Left ventricle myocardium inferior (tissue), 1 donor: ENCODE measurements around the gene ST3GAL2. TPM values are rescaled to one million over a fixed set of nuclear protein-coding genes. Genes with fewer than 3 reads are reported as not detected.
A peak's percentile ranks its signal among the peaks of the same experiment; 100 is the strongest.

ENCODE experiments used
- DNase-seq: peaks from one replicate; pipeline ENCODE4 v3.0.0-alpha.2; 2020
- H3K27ac ChIP-seq: fragments of 200-600 bp; replicated peaks from 2 replicates; pipeline ENCODE4 v1.8.0; 2021
- H3K27me3 ChIP-seq: fragments of 200-600 bp; 2 replicates; pipeline ENCODE4 v1.8.0; 2021; ENCODE audit warnings: low read depth
- H3K36me3 ChIP-seq: fragments of 200-600 bp; 2 replicates; pipeline ENCODE4 v1.8.0; 2021
- H3K4me1 ChIP-seq: fragments of 200-600 bp; 2 replicates; pipeline ENCODE4 v1.8.0; 2021
- H3K4me3 ChIP-seq: fragments of 200-600 bp; 2 replicates; pipeline ENCODE4 v1.8.0; 2021; ENCODE audit warnings: mild to moderate bottlenecking, moderate library complexity
- H3K9me3 ChIP-seq: fragments of 200-600 bp; replicated peaks from 2 replicates; pipeline ENCODE4 v1.8.0; 2021
- CTCF ChIP-seq: fragments of 200-600 bp; IDR thresholded peaks from 2 replicates; pipeline ENCODE4 v1.8.0; 2021; ENCODE audit warnings: antibody characterized with exemption, mild to moderate bottlenecking, borderline replicate concordance
- intact Hi-C: fragments of 100-400 bp; cut with micrococcal nuclease; formaldehyde crosslinking; loops from one replicate; pipeline ENCODE4 v1.11.0; 2022
- long read RNA-seq: library from polyadenylated mRNA; unstranded; transcript quantifications from one replicate; pipeline ENCODE4 v2.0.0, GENCODE V29; 2021
- total RNA-seq: library from RNA; stranded (reverse); fragmentation: NEBNext Ultra II Directional; extraction: Animal tissue kit (Norgen Biotek cat#: 25700); gene quantifications from one replicate; pipeline ENCODE4 v1.2.1, GENCODE V29; 2021
- donor health status: DM: no; HTN: yes; CAD: no; lungs with severe emphysema.

ST3GAL2 gene
- 22.3 TPM for total RNA-seq
- long read RNA-seq, full-length matches to known transcripts, result 33 of 55 reads
- long read RNA-seq, partial matches to known transcripts, result 2 of 55 reads
- long read RNA-seq, other reads (novel, unspliced or antisense), result 20 of 55 reads

GRCh38 chr16:70438969-70439862 lies at the start of gene ST3GAL2:
Gene ST3GAL2 (minus strand): TSS chr16:70439100. CDS start chr16:70398530, 40,570 bp downstream.
- peak within 1 kb of the TSS; percentile 88 for H3K27ac ChIP-seq
- no peak for TF ChIP-seq CTCF
- H3K4me3 ChIP-seq, result peak within 1 kb of the TSS; percentile 90
- peaks cover 49% of the 10 kb centered on the region for H3K4me1 ChIP-seq
- no peaks in the 10 kb centered on the region for H3K36me3 ChIP-seq
- intact Hi-C loops, result loop anchor here (10.0 kb wide), 1 partner anchor 54 kb away; no protein-coding TSS in a partner anchor
- no peaks in the 10 kb centered on the region for H3K9me3 ChIP-seq
- peak; percentile 96 for DNase-seq
- no peaks in the 10 kb centered on the region for H3K27me3 ChIP-seq

- Histone ChIP-seq H3K36me3 (peaks cover 85% of the 10 kb centered on the region), H3K9me3 (no peaks in the 10 kb centered on the region), H3K27ac (no peak overlapping the region), H3K4me3 (no peak overlapping the region), H3K27me3 (no peaks in the 10 kb centered on the region), H3K4me1 (peaks cover 8% of the 10 kb centered on the region)
- intact Hi-C loops, result no loop called here
- no peak for DNase-seq
- TF ChIP-seq CTCF, result no peak
Observed at GRCh38 chr16:70484867-70485266, 46.0 kb upstream of the ST3GAL2 start.

- no peaks in the 10 kb centered on the region for H3K27me3 ChIP-seq
- H3K9me3 ChIP-seq, result no peaks in the 10 kb centered on the region
- DNase-seq, result no peak
- no peak for TF ChIP-seq CTCF
- peaks cover 78% of the 10 kb centered on the region for H3K36me3 ChIP-seq
- intact Hi-C loops, result no loop called here
- H3K4me3 ChIP-seq, result no peak overlapping the region
- no peak overlapping the region for H3K27ac ChIP-seq
- peaks cover 22% of the 10 kb centered on the region for H3K4me1 ChIP-seq
Observed at GRCh38 chr16:70483426-70483825, 44.5 kb upstream of the ST3GAL2 start.

- Histone ChIP-seq H3K27me3 (no peaks in the 10 kb centered on the region), H3K9me3 (no peaks in the 10 kb centered on the region), H3K36me3 (peaks cover 70% of the 10 kb centered on the region), H3K4me1 (peaks cover 28% of the 10 kb centered on the region), H3K27ac (no peak overlapping the region), H3K4me3 (no peak overlapping the region)
- no peak for TF ChIP-seq CTCF
- intact Hi-C loops, result no loop called here
- no peak for DNase-seq
Observed at GRCh38 chr16:70482624-70483023, 43.7 kb upstream of the ST3GAL2 start.

- peaks cover 34% of the 10 kb centered on the region for H3K4me1 ChIP-seq
- TF ChIP-seq CTCF, result no peak
- H3K27me3 ChIP-seq, result no peaks in the 10 kb centered on the region
- H3K36me3 ChIP-seq, result peaks cover 64% of the 10 kb centered on the region
- intact Hi-C loops, result no loop called here
- no peak overlapping the region for H3K4me3 ChIP-seq
- H3K9me3 ChIP-seq, result no peaks in the 10 kb centered on the region
- DNase-seq, result no peak
- H3K27ac ChIP-seq, result no peak overlapping the region
Observed at GRCh38 chr16:70481929-70482536, 43.1 kb upstream of the ST3GAL2 start.
